ENCODE results near the gene ADAP1. TPM values are rescaled to one million over a fixed set of nuclear protein-coding genes. Genes with fewer than 3 reads are reported as not detected.
"Not testable (repeated sequence)": the region's sequence is repeated elsewhere in the genome, so short reads cannot be mapped to it uniquely, and the experiment has no call there.

The ADAP1 gene
- total RNA-seq, 1 donor from 2014 or later, result 5.1 TPM

- DNase-seq (ENCODE audit: extremely low read depth, low read depth, low spot score), result no peak
Observed at GRCh38 chr7:911791-912480, 42.5 kb downstream of the ADAP1 start.

- DNase-seq (ENCODE audit: extremely low read depth, low read depth, low spot score), result no peak
Observed at GRCh38 chr7:910931-911431, 43.5 kb downstream of the ADAP1 start.

- DNase-seq (ENCODE audit: extremely low read depth, low read depth, low spot score), result no peak
Observed at GRCh38 chr7:910441-910861, 44.0 kb downstream of the ADAP1 start.

- no peak for DNase-seq (ENCODE audit: extremely low read depth, low read depth, low spot score)
Observed at GRCh38 chr7:909358-910329, 44.8 kb downstream of the ADAP1 start.

GRCh38 chr7:908591-909357 is 45.7 kb downstream of the ADAP1 start:
- DNase-seq (ENCODE audit: extremely low read depth, low read depth, low spot score), result not testable (repeated sequence)

- DNase-seq (ENCODE audit: extremely low read depth, low read depth, low spot score), result no peak
Observed at GRCh38 chr7:908159-908581, 46.3 kb downstream of the ADAP1 start.

GRCh38 chr7:907158-907980 is 47.1 kb downstream of the ADAP1 start:
- no peak for DNase-seq (ENCODE audit: extremely low read depth, low read depth, low spot score)

- no peak for DNase-seq (ENCODE audit: extremely low read depth, low read depth, low spot score)
Observed at GRCh38 chr7:906776-907157, 47.7 kb downstream of the ADAP1 start.

GRCh38 chr7:904847-905246 is 49.6 kb downstream of the ADAP1 start:
- no peak for DNase-seq (ENCODE audit: extremely low read depth, low read depth, low spot score)

GRCh38 chr7:903921-904755 is 50.3 kb downstream of the ADAP1 start:
- no peak for DNase-seq (ENCODE audit: extremely low read depth, low read depth, low spot score)

- no peak for DNase-seq (ENCODE audit: extremely low read depth, low read depth, low spot score)
Observed at GRCh38 chr7:902996-903395, 51.5 kb downstream of the ADAP1 start.

GRCh38 chr7:901388-902154 is 52.9 kb downstream of the ADAP1 start:
- no peak for DNase-seq (ENCODE audit: extremely low read depth, low read depth, low spot score)

GRCh38 chr7:901041-901387 is 53.5 kb downstream of the ADAP1 start:
- DNase-seq (ENCODE audit: extremely low read depth, low read depth, low spot score), result no peak

GRCh38 chr7:900331-901040 is 54.0 kb downstream of the ADAP1 start:
- no peak for DNase-seq (ENCODE audit: extremely low read depth, low read depth, low spot score)

- no peak for DNase-seq (ENCODE audit: extremely low read depth, low read depth, low spot score)
Observed at GRCh38 chr7:899806-900205, 54.7 kb downstream of the ADAP1 start.

- no peak for DNase-seq (ENCODE audit: extremely low read depth, low read depth, low spot score)
Observed at GRCh38 chr7:898855-899681, 55.4 kb downstream of the ADAP1 start.

GRCh38 chr7:898460-898854 is 56.0 kb downstream of the ADAP1 start:
- no peak for DNase-seq (ENCODE audit: extremely low read depth, low read depth, low spot score)

All from glomerular endothelial cell (primary cell).